ENCODE data around the gene FEM1B. TPM values are rescaled to one million over a fixed set of nuclear protein-coding genes. Genes with fewer than 3 reads are reported as not detected.

FEM1B gene
- total RNA-seq, 4 donors from 2014 or later, result 25.1 to 64.7 (median 43.0) TPM

DNA sequence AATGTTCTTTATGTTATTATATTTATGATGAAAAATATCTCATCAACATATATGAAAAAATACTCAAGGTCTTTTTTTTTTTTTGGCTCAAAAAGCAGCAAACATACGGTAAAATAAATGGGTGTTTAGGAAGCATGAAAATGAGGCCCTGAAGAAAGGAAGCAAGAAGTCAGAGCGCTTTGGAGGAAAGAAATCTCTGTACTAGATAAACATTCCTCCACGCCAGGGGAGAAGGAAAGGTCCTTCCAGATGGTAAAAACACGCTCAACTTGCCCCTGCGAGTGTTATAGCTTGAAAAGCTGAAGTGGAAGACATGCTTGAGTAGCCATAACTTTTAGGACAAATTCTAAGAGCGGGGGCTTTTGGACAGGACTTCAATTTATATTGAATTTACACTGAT is 52.9 kb downstream of the FEM1B start:
- no peak for DNase-seq
- no peak for TF ChIP-seq POLR2A (IDR thresholded peaks at IDR 0.05)
- no peak for TF ChIP-seq POLR2AphosphoS5 (IDR thresholded peaks at IDR 0.05)
- no peak for TF ChIP-seq EP300 (IDR thresholded peaks at IDR 0.05; ENCODE audit: low read depth)
- TF ChIP-seq, protein P1, sequence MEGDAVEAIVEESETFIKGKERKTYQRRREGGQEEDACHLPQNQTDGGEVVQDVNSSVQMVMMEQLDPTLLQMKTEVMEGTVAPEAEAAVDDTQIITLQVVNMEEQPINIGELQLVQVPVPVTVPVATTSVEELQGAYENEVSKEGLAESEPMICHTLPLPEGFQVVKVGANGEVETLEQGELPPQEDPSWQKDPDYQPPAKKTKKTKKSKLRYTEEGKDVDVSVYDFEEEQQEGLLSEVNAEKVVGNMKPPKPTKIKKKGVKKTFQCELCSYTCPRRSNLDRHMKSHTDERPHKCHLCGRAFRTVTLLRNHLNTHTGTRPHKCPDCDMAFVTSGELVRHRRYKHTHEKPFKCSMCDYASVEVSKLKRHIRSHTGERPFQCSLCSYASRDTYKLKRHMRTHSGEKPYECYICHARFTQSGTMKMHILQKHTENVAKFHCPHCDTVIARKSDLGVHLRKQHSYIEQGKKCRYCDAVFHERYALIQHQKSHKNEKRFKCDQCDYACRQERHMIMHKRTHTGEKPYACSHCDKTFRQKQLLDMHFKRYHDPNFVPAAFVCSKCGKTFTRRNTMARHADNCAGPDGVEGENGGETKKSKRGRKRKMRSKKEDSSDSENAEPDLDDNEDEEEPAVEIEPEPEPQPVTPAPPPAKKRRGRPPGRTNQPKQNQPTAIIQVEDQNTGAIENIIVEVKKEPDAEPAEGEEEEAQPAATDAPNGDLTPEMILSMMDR (IDR thresholded peaks at IDR 0.05), result no peak
- intact Hi-C loops (cut with DNase I; ENCODE audit: low total_unique reads), result no loop called here
- WGBS, 2 donors (ENCODE audit: low coverage in 1 of 2), result 59 to 61% methylated on average over 6 of the region's 6 CpGs
- Histone ChIP-seq H3K36me3 (no peaks in the 10 kb centered on the region), H3K27me3 (no peaks in the 10 kb centered on the region), H3K9me3 (no peaks in the 10 kb centered on the region), H3K4me1 (peaks cover 0 to 6% (median 0%) of the 10 kb centered on the region in 4 donors), H3K4me3 (no peak overlapping the region), H3K27ac (no peak overlapping the region)
- in situ Hi-C loops (cut with MboI; ENCODE audit: low pct_ligation_motif_present in 1 of 4, low pct_unique_long_range_greater_than_20kb in 1 of 4, low sequenced_read_pairs in 3 of 4), result no loop called here

DNA sequence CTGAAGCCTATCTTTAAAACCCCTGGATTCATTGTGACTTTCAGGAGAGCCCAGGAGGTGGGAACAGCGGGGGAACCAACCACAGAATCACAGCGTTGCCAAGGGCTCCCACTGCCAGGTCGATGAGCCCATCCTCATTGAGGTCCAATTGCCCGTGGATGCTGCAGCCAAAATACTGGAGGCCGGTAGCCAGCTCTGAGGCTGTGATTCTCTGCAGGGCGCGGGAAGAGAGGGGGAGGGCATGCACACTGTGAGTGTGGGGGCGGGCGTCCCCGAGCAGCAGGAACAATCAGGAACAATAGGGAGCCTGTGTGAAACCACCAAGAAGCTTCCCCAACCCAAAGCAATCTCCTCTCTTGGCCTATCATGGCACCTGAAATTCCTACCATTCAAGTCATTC is 53.4 kb downstream of the FEM1B start:
- peaks cover 0 to 6% (median 0%) of the 10 kb centered on the region in 4 donors for H3K4me1 ChIP-seq
- H3K36me3 ChIP-seq, result no peaks in the 10 kb centered on the region
- TF ChIP-seq, protein P1 (IDR thresholded peaks at IDR 0.05), result no peak
- TF ChIP-seq POLR2A (IDR thresholded peaks at IDR 0.05) (no peak), POLR2AphosphoS5 (IDR thresholded peaks at IDR 0.05) (no peak), EP300 (IDR thresholded peaks at IDR 0.05; ENCODE audit: low read depth) (no peak)
- H3K4me3 ChIP-seq, result no peak overlapping the region
- H3K27me3 ChIP-seq, result no peaks in the 10 kb centered on the region
- in situ Hi-C loops (cut with MboI; ENCODE audit: low pct_ligation_motif_present in 1 of 4, low pct_unique_long_range_greater_than_20kb in 1 of 4, low sequenced_read_pairs in 3 of 4), result no loop called here
- H3K9me3 ChIP-seq, result no peaks in the 10 kb centered on the region
- no peak overlapping the region for H3K27ac ChIP-seq
- no peak for DNase-seq
- 60 to 64% methylated on average over 1 to 10 of the region's 10 CpGs for WGBS, 2 donors (ENCODE audit: low coverage in 1 of 2)
- intact Hi-C loops (cut with DNase I; ENCODE audit: low total_unique reads), result no loop called here

DNA sequence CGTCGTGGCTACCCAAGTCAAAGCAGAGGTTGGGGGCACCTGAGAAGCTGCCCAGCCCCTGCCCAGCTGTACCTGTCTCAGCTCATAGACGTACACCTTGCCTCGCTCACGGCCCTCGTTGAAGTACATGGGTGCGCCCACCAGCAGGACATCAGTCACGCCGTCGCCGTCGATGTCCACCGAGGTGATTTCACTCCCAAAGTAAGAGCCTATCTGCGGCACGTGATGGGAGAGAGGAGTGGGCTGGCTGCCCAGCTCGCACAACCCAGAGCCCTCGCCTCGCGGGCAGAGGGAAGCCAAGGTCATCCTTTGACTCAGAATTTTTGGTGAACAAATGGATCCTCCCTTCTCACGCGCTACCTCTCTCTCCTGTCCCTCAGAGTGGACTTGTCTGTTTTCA is 54.7 kb downstream of the FEM1B start:
- in situ Hi-C loops (cut with MboI; ENCODE audit: low pct_ligation_motif_present in 1 of 4, low pct_unique_long_range_greater_than_20kb in 1 of 4, low sequenced_read_pairs in 3 of 4), result no loop called here
- no peak for DNase-seq
- Histone ChIP-seq H3K36me3 (no peaks in the 10 kb centered on the region), H3K4me1 (peaks cover 0 to 6% (median 0%) of the 10 kb centered on the region in 4 donors), H3K27ac (no peak overlapping the region), H3K4me3 (no peak overlapping the region), H3K9me3 (no peaks in the 10 kb centered on the region), H3K27me3 (no peaks in the 10 kb centered on the region)
- TF ChIP-seq EP300 (IDR thresholded peaks at IDR 0.05; ENCODE audit: low read depth), result no peak
- TF ChIP-seq, protein P1 (IDR thresholded peaks at IDR 0.05), result no peak
- no peak for TF ChIP-seq POLR2A (IDR thresholded peaks at IDR 0.05)
- no peak for TF ChIP-seq POLR2AphosphoS5 (IDR thresholded peaks at IDR 0.05)
- intact Hi-C loops (cut with DNase I; ENCODE audit: low total_unique reads), result no loop called here
- WGBS, 2 donors (ENCODE audit: low coverage in 1 of 2), result 94% methylated on average over 21 of the region's 21 CpGs; no CpG with 5 or more reads in 1 of the 2 donors

DNA sequence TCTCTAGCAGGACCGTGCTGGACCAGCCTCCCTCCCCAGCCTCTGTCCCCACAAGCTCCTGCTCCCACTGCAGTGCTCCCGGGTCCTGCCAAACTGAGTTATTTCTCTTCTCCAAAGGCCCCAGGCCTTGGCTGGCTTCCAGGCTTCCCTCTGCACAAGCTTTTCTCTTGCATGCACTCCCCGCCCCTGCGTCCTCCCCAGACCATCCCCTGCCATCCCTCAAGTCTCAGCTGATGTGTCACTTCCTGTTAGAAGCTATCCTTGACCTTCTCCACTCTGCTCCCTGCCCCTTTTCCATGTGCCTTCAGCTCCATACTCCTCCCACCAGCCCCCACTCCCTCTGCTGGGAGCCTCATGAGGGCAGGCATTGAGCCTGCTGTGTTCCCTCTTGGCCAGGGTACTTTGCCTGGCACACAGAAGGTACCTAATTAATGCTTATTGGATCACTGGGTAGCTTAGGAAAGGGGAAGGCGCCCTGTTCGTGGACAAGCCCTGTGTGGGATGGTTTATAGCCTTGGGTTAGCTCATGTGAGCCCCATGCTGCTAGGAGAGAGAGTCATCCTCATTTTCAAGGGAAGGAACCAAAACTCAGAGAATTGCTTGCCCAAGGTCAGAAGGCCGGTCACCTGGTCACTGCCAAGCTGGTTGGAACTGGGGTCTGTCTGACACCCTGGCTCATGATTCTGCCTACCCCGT is 56.4 kb downstream of the FEM1B start:
- Histone ChIP-seq H3K4me1 (peaks cover 0 to 6% (median 0%) of the 10 kb centered on the region in 4 donors), H3K4me3 (no peak overlapping the region), H3K36me3 (no peaks in the 10 kb centered on the region), H3K9me3 (no peaks in the 10 kb centered on the region), H3K27me3 (no peaks in the 10 kb centered on the region), H3K27ac (no peak overlapping the region)
- intact Hi-C loops (cut with DNase I; ENCODE audit: low total_unique reads), result no loop called here
- DNase-seq, result peak; percentile 23
- WGBS, 2 donors (ENCODE audit: low coverage in 1 of 2), result 57 to 63% methylated on average over 3 to 8 of the region's 8 CpGs
- TF ChIP-seq, protein P1 (IDR thresholded peaks at IDR 0.05), result no peak
- no peak for TF ChIP-seq POLR2AphosphoS5 (IDR thresholded peaks at IDR 0.05)
- no peak for TF ChIP-seq EP300 (IDR thresholded peaks at IDR 0.05; ENCODE audit: low read depth)
- no peak for TF ChIP-seq POLR2A (IDR thresholded peaks at IDR 0.05)
- in situ Hi-C loops (cut with MboI; ENCODE audit: low pct_ligation_motif_present in 1 of 4, low pct_unique_long_range_greater_than_20kb in 1 of 4, low sequenced_read_pairs in 3 of 4), result no loop called here
